ENCODE measurements around the gene CMTM8. TPM values are rescaled to one million over a fixed set of nuclear protein-coding genes. Genes with fewer than 3 reads are reported as not detected.

CMTM8 gene
- total RNA-seq, 1 donor from 2014 or later = 0.24 TPM

DNA sequence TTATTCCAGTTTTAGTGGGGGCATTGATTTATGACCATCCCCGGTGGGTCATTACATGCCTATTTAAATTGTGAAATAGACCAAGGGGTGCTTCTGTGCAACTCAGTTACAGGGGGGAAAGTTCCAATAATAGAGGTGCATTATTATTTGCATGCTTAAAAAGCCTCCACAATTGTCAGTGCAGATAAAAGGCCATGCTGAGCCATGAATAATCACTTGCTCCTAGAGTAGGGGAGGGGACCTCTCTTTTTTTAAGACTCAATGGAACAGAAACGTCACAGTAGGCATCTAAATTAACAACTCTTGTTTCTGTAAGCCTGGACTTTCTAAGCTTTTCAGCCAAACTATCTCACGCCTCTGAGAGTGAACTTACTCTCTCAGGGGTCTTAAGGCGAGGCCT is 86.7 kb downstream of the CMTM8 start:
- CTCF ChIA-PET = interaction anchor here (0.5 kb wide), 1 partner anchor 15 kb away, joined by 3 read pairs; no protein-coding TSS in a partner anchor
- ATAC-seq (ENCODE audit: low read depth) (no peak), DNase-seq (no peak)
- H3K27me3 Mint-ChIP-seq = peaks cover 13% of the 10 kb centered on the region
- TF ChIP-seq, protein P1, sequence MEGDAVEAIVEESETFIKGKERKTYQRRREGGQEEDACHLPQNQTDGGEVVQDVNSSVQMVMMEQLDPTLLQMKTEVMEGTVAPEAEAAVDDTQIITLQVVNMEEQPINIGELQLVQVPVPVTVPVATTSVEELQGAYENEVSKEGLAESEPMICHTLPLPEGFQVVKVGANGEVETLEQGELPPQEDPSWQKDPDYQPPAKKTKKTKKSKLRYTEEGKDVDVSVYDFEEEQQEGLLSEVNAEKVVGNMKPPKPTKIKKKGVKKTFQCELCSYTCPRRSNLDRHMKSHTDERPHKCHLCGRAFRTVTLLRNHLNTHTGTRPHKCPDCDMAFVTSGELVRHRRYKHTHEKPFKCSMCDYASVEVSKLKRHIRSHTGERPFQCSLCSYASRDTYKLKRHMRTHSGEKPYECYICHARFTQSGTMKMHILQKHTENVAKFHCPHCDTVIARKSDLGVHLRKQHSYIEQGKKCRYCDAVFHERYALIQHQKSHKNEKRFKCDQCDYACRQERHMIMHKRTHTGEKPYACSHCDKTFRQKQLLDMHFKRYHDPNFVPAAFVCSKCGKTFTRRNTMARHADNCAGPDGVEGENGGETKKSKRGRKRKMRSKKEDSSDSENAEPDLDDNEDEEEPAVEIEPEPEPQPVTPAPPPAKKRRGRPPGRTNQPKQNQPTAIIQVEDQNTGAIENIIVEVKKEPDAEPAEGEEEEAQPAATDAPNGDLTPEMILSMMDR (IDR thresholded peaks at IDR 0.05) = no peak
- no peak overlapping the region for H3K4me3 Mint-ChIP-seq
- POLR2A ChIA-PET = no interaction called here
- H3K4me1 Mint-ChIP-seq = peaks cover 9% of the 10 kb centered on the region
- intact Hi-C loops (cut with micrococcal nuclease) = no loop called here
- no peaks in the 10 kb centered on the region for H3K9me3 Mint-ChIP-seq
- H3K36me3 Mint-ChIP-seq (ENCODE audit: low read depth) = no peaks in the 10 kb centered on the region
- H3K27ac Mint-ChIP-seq = no peak overlapping the region

GRCh38 chr3:32325927-32326326 is 87.4 kb downstream of the CMTM8 start:
- ATAC-seq (ENCODE audit: low read depth) = no peak
- no peaks in the 10 kb centered on the region for H3K36me3 Mint-ChIP-seq (ENCODE audit: low read depth)
- intact Hi-C loops (cut with micrococcal nuclease) = no loop called here
- H3K27me3 Mint-ChIP-seq = peaks cover 10% of the 10 kb centered on the region
- H3K27ac Mint-ChIP-seq = no peak overlapping the region
- DNase-seq = no peak
- ChIA-PET CTCF (no interaction called here), POLR2A (no interaction called here)
- TF ChIP-seq, protein P1 (IDR thresholded peaks at IDR 0.05) = no peak
- H3K4me3 Mint-ChIP-seq = no peak overlapping the region
- peaks cover 4% of the 10 kb centered on the region for H3K4me1 Mint-ChIP-seq
- H3K9me3 Mint-ChIP-seq = no peaks in the 10 kb centered on the region

DNA sequence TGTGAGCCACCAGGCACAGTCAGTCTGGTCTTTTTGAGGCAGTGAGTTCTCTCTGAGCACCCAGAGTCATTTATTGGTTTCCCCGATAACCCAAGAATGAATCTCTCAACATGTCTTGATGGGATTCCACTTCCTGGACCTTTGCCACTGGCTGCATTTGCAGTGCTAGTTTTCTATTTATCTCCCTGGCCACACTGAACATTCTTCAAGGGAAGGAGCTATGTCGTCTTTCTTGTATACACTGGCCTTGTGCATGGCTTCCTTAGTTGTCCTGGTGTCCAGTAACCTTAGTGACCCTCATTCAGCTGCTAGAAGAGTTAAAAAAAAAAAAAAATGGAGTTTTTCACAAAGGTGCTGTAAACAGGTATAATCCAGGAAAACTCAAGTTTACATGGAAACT is 88.3 kb downstream of the CMTM8 start:
- ATAC-seq (ENCODE audit: low read depth) (no peak), DNase-seq (no peak)
- Mint-ChIP-seq H3K27ac (no peak overlapping the region), H3K9me3 (no peaks in the 10 kb centered on the region), H3K4me1 (no peaks in the 10 kb centered on the region), H3K4me3 (no peak overlapping the region), H3K36me3 (ENCODE audit: low read depth) (no peaks in the 10 kb centered on the region), H3K27me3 (peaks cover 4% of the 10 kb centered on the region)
- TF ChIP-seq, protein P1 (IDR thresholded peaks at IDR 0.05) = no peak
- intact Hi-C loops (cut with micrococcal nuclease) = no loop called here
- ChIA-PET POLR2A (no interaction called here), CTCF (no interaction called here)

GRCh38 chr3:32334675-32335074 is 96.2 kb downstream of the CMTM8 start:
- ChIA-PET POLR2A (interaction anchor here (0.7 kb wide), 1 partner anchor 367 kb away, joined by 3 read pairs; no protein-coding TSS in a partner anchor), CTCF (interaction anchor here (0.9 kb wide), 1 partner anchor 133 kb away, joined by 3 read pairs; no protein-coding TSS in a partner anchor)
- Mint-ChIP-seq H3K4me3 (no peak overlapping the region), H3K9me3 (no peaks in the 10 kb centered on the region), H3K27ac (no peak overlapping the region), H3K27me3 (no peaks in the 10 kb centered on the region), H3K4me1 (no peaks in the 10 kb centered on the region), H3K36me3 (ENCODE audit: low read depth) (no peaks in the 10 kb centered on the region)
- no peak for ATAC-seq (ENCODE audit: low read depth)
- no peak for DNase-seq
- intact Hi-C loops (cut with micrococcal nuclease) = no loop called here
- TF ChIP-seq, protein P1 (IDR thresholded peaks at IDR 0.05) = no peak

DNA sequence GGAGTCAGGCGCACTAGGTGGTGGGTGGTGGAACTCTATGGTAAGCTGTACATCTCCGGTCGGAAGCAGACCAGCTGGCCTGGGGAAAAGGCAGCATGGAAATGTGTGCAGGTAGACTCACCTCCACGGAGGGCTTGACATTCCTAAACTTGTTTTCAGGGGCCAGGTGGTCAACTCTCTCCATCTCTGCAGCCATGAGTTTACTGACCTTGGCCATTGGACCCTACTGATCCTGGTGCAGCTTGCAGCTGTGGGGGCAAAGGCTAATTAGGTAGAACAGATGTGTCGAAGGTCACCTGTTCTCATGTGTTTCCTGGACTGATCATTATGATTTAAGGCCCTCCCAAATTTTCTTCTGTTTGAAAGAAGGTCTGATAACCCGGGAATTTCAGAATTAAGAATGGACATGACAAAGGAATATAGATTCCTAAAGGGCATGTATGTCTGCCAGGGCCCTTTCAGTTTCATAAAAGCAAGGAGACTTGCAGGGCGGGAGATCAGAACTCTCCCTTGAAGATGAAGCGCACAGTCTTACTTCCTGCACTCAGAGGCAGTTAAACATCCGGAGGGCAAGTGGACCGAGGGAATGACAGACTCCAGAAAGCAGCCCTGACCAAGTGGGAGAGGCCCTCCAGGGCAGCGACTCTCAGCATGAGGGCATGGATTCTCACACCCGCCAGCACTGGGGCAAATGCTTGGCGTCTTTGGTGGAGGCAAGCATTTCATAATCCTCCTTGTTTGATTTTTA is 97.1 kb downstream of the CMTM8 start:
- ChIA-PET POLR2A (no interaction called here), CTCF (no interaction called here)
- DNase-seq (no peak), ATAC-seq (ENCODE audit: low read depth) (no peak)
- Mint-ChIP-seq H3K27me3 (no peaks in the 10 kb centered on the region), H3K36me3 (ENCODE audit: low read depth) (no peaks in the 10 kb centered on the region), H3K9me3 (no peaks in the 10 kb centered on the region), H3K4me3 (no peak overlapping the region), H3K4me1 (no peaks in the 10 kb centered on the region), H3K27ac (no peak overlapping the region)
- intact Hi-C loops (cut with micrococcal nuclease) = no loop called here
- TF ChIP-seq, protein P1 (IDR thresholded peaks at IDR 0.05) = no peak

Measured in activated B cell treated with CpG ODN at 0.5 μM for 24 hours (primary cell).